Measurements from ENCODE around the gene MAP4K5. TPM values are rescaled to one million over a fixed set of nuclear protein-coding genes. Genes with fewer than 3 reads are reported as not detected.

Gene MAP4K5
- total and polyA plus RNA-seq, 2 of the 13 experiments (the other 11 are each of a cell fraction or from before 2014, with no cell fraction given), result 12.7 to 23.9 TPM

GRCh38 chr14:50516091-50516490, 16.3 kb downstream of the MAP4K5 start:
- 0 out of 2 replicates have a peak, but pooled peaks have one; percentile 12 for TF ChIP-seq CEBPB (IDR thresholded peaks at IDR 0.05; ENCODE audit: borderline replicate concordance, low read depth, low read length)
- no peak for TF ChIP-seq ZNF644 (CRISPR knock-in tag; IDR thresholded peaks at IDR 0.05; ENCODE audit: low read depth)
- Histone ChIP-seq H3K9me3 (ENCODE audit: low read length) (no peaks in the 10 kb centered on the region), H3K36me3 (replicated peaks in 1 of 2; ENCODE audit: control insufficient read depth in 1 of 2, insufficient read depth in 2 of 2, low read length in 2 of 2) (peaks cover 0 to 4% of the 10 kb centered on the region in 2 experiments; a peak in 2 of 5 replicates), H3K27me3 (ENCODE audit: control insufficient read depth in 1 of 2, insufficient read depth in 2 of 2, low read length in 2 of 2) (no peaks in the 10 kb centered on the region), H3K4me2 (ENCODE audit: low read depth, low read length) (no peak overlapping the region), H3K27ac (ENCODE audit: extremely low read length, insufficient read depth, low read length) (no peak overlapping the region), H3K4me1 (ENCODE audit: insufficient read depth, low read length) (peaks cover 2% of the 10 kb centered on the region; the same call in 1 of the 2 replicates), H2AFZ (ENCODE audit: low read length) (no peak overlapping the region), H4K20me1 (ENCODE audit: insufficient read depth, low read length) (no peaks in the 10 kb centered on the region), H3K79me2 (ENCODE audit: insufficient read depth, low read length) (peaks cover 85% of the 10 kb centered on the region), H3K4me3 (replicated peaks in 1 of 3; ENCODE audit: insufficient read depth in 1 of 3, low read depth in 2 of 3, low read length in 3 of 3) (no peak overlapping the region), H3K9ac (ENCODE audit: insufficient read depth, low read depth, low read length) (no peak overlapping the region)
- DNase-seq (ENCODE audit: low spot score) (no peak), FAIRE-seq (no peak), ATAC-seq (no peak)
- POLR2A ChIA-PET, result no interaction called here
- intact Hi-C loops (cut with micrococcal nuclease; ENCODE audit: unreplicated experiment) (no loop called here), in situ Hi-C loops (cut with HindIII; ENCODE audit: extremely low pct_ligation_motif_present, low pct_unique_long_range_greater_than_20kb) (no loop called here)
- 92% methylated on average over 2 of the region's 2 CpGs for WGBS (ENCODE audit: low lambda C conversion rate)
- CTCF ChIA-PET (ENCODE audit: low intra/inter-chr PET ratio, low total read pairs), result no interaction called here
- BruUV-seq (replicated peaks), result no TSS peak

GRCh38 chr14:50512463-50512862, 19.9 kb downstream of the MAP4K5 start:
- DNase-seq (ENCODE audit: low spot score), result no peak
- CTCF ChIA-PET (ENCODE audit: low intra/inter-chr PET ratio, low total read pairs), result no interaction called here
- no peaks in the 10 kb centered on the region for H3K27me3 ChIP-seq (ENCODE audit: control insufficient read depth in 1 of 2, insufficient read depth in 2 of 2, low read length in 2 of 2)
- H3K27ac ChIP-seq (ENCODE audit: extremely low read length, insufficient read depth, low read length), result no peak overlapping the region
- BruUV-seq (replicated peaks), result no TSS peak
- peaks cover 76% of the 10 kb centered on the region for H3K79me2 ChIP-seq (ENCODE audit: insufficient read depth, low read length)
- no peak overlapping the region for H3K4me3 ChIP-seq (replicated peaks in 1 of 3; ENCODE audit: insufficient read depth in 1 of 3, low read depth in 2 of 3, low read length in 3 of 3)
- no peaks in the 10 kb centered on the region; a peak in 1 of 5 replicates for H3K36me3 ChIP-seq (replicated peaks in 1 of 2; ENCODE audit: control insufficient read depth in 1 of 2, insufficient read depth in 2 of 2, low read length in 2 of 2)
- no peak overlapping the region for H3K9ac ChIP-seq (ENCODE audit: insufficient read depth, low read depth, low read length)
- H3K4me1 ChIP-seq (ENCODE audit: insufficient read depth, low read length), result peaks cover 7% of the 10 kb centered on the region; the same call in 1 of the 2 replicates
- no peaks in the 10 kb centered on the region for H4K20me1 ChIP-seq (ENCODE audit: insufficient read depth, low read length)
- WGBS (ENCODE audit: low lambda C conversion rate), result 96% methylated on average over 4 of the region's 4 CpGs
- intact Hi-C loops (cut with micrococcal nuclease; ENCODE audit: unreplicated experiment) (no loop called here), in situ Hi-C loops (cut with HindIII; ENCODE audit: extremely low pct_ligation_motif_present, low pct_unique_long_range_greater_than_20kb) (no loop called here)
- H3K9me3 ChIP-seq (ENCODE audit: low read length), result no peaks in the 10 kb centered on the region
- POLR2A ChIA-PET, result no interaction called here
- H3K4me2 ChIP-seq (ENCODE audit: low read depth, low read length), result no peak overlapping the region
- FAIRE-seq, result no peak
- no peak for ATAC-seq
- H2AFZ ChIP-seq (ENCODE audit: low read length), result no peak overlapping the region
- TF ChIP-seq TERF1 (CRISPR knock-in tag; IDR thresholded peaks at IDR 0.05) (no peak), ZNF776 (CRISPR knock-in tag; IDR thresholded peaks at IDR 0.05) (no peak), SNAI1 (CRISPR knock-in tag; IDR thresholded peaks at IDR 0.05; ENCODE audit: borderline replicate concordance) (no peak), ZNF331 (CRISPR knock-in tag; IDR thresholded peaks at IDR 0.05) (no peak), FIP1L1 (IDR thresholded peaks at IDR 0.05; ENCODE audit: borderline replicate concordance, insufficient read depth, low read depth, low read length) (no peak), KLF15 (CRISPR knock-in tag; IDR thresholded peaks at IDR 0.05; ENCODE audit: borderline replicate concordance) (no peak), ZNF512B (CRISPR knock-in tag; IDR thresholded peaks at IDR 0.05; ENCODE audit: borderline replicate concordance) (no peak), PREB (CRISPR knock-in tag; IDR thresholded peaks at IDR 0.05) (no peak), ZNF556 (CRISPR knock-in tag; IDR thresholded peaks at IDR 0.05; ENCODE audit: borderline replicate concordance) (no peak), HES4 (CRISPR knock-in tag; IDR thresholded peaks at IDR 0.05; ENCODE audit: borderline replicate concordance) (no peak), BORCS8-MEF2B (CRISPR knock-in tag; IDR thresholded peaks at IDR 0.05) (no peak), KAT2B (IDR thresholded peaks at IDR 0.05; ENCODE audit: borderline replicate concordance, low read depth, low read length) (no peak)
